HFF-Myc (cell line): ENCODE results near the gene CCDC107.

Experiments
- DNase-seq: peaks from one replicate; pipeline ENCODE4 v3.0.0-alpha.2; 2011; ENCODE audit warnings: low read depth; ENCODE audit errors: extremely low read depth
- H3K4me3 ChIP-seq: replicated peaks from 2 replicates; pipeline ENCODE4 v1.5.1; 2011; ENCODE audit warnings: low read depth, mild to moderate bottlenecking, control low read depth, low read length
- TF ChIP-seq, protein P1 (sequence below): IDR thresholded peaks from 2 replicates; pipeline ENCODE4 v1.5.1; 2012; ENCODE audit warnings: mild to moderate bottlenecking, low read depth, low read length, control low read depth; ENCODE audit errors: missing control alignments

Gene CCDC107

DNA sequence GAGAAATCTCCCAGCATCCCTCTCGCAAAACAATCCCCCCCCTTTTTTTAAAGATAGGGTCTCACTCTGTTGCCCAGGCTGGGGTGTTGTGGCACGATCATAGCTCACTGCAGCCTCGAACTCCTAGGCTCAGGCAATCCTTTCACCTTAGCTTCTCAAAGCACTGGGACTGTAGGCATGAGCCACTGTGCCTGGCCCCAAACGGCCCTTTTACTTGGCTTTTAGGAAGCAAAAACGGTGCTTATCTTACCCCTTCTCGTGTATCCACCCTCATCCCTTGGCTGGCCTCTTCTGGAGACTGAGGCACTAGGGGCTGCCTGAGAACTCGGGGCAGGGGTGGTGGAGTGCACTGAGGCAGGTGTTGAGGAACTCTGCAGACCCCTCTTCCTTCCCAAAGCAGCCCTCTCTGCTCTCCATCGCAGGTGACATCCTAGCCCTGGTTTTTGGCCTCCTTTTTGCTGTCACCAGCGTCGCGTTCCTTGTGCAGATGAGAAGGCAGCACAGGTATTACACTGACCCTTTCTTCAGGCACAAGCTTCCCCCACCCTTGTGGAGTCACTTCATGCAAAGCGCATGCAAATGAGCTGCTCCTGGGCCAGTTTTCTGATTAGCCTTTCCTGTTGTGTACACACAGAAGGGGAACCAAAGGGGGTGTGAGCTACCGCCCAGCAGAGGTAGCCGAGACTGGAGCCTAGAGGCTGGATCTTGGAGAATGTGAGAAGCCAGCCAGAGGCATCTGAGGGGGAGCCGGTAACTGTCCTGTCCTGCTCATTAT, 22.4 kb downstream of the CCDC107 start:
- H3K4me3 ChIP-seq = no peak overlapping the region
- DNase-seq = no peak
- TF ChIP-seq, protein P1, sequence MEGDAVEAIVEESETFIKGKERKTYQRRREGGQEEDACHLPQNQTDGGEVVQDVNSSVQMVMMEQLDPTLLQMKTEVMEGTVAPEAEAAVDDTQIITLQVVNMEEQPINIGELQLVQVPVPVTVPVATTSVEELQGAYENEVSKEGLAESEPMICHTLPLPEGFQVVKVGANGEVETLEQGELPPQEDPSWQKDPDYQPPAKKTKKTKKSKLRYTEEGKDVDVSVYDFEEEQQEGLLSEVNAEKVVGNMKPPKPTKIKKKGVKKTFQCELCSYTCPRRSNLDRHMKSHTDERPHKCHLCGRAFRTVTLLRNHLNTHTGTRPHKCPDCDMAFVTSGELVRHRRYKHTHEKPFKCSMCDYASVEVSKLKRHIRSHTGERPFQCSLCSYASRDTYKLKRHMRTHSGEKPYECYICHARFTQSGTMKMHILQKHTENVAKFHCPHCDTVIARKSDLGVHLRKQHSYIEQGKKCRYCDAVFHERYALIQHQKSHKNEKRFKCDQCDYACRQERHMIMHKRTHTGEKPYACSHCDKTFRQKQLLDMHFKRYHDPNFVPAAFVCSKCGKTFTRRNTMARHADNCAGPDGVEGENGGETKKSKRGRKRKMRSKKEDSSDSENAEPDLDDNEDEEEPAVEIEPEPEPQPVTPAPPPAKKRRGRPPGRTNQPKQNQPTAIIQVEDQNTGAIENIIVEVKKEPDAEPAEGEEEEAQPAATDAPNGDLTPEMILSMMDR = no peak

DNA sequence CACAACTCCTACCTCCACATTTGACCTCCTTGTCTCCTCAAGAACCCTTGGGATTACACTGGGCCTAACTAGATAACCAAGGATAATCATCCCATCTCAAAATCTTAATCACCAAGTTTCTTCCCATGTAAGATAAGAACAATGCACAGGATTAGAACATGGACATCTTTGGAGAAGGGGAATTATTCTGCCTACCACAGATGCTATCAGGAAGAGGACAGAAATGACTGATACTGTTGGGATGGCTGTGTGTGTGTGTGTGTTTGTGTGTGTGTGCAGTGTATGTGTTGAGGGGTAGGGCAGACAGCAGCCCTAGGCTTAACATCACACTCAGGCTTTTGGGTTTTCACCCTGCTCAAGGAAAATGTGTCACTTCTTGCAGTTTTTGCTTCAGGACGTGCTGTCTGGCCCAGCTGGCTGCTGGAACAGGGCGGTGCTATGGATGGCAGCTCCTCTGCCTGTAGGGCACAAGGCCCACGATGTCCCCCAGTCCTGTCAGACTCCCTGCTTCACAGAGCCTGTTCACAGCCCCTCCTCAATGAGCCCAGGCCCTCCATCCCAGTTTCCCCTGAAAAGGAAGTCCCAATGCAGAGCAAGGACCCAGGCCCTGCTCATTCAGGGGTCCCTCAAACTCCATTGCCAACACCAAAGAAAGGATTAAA, 23.4 kb downstream of the CCDC107 start:
- TF ChIP-seq, protein P1 = no peak
- H3K4me3 ChIP-seq = no peak overlapping the region
- no peak for DNase-seq

DNA sequence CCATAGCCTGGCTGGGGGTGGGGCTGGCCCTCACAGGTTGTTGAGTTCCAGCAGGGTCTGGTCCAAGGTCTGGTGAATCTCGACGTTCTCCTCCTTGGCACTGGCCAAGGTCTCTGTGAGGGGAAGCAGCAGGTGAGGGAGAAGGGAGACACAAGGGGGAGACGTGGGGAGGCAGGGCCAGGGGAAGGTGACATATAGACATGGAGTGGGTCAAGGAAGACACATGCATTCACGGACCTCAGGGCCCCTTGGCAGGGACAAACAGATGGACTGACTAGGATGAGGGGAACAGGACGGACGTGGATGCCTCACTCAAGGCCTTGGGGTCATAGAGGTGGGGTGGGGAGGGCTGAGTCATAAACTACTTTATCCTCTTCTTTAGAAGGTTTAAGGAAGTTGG, 24.0 kb downstream of the CCDC107 start:
- no peak overlapping the region for H3K4me3 ChIP-seq
- no peak for DNase-seq
- TF ChIP-seq, protein P1 = no peak

DNA sequence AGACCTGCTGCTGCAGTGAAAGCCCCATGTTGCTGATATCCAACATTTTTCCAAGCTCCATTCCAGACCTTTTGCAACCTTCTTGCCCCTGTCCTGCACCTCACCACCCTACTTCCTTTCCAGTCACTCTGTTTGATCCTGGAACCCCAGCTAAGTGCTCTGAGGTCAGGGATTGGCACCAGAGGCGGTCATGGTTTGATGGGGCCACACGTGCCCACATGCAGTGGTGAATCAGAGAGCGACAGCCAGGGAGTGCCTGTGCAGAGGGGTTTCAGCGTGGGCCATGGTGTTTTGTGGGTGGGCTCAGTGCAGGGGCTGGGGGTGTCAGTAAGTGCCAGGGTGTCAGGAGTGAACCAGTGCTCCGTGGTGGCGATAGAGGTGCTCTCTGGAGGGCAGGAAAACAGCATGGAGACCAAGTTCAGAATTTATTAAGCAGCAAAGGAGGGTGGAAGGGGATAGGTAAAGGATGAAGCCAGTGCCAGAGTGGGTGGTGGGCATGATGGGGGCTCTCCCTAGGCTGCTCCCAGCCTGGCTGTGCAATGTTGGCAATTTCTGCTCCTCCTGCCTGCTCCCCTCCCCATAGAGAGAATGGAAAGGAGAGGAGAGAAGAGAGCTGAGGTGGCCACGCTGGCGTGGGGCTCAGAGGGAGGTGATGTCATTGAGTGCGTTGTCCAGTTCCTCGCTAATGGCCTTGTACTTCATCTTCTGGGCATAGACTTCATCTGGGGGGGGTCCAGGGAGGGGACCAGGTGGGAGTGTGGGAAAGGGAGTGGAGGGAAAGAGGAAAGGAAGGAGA, 24.6 kb downstream of the CCDC107 start:
- H3K4me3 ChIP-seq = no peak overlapping the region
- TF ChIP-seq, protein P1 = no peak
- no peak for DNase-seq

DNA sequence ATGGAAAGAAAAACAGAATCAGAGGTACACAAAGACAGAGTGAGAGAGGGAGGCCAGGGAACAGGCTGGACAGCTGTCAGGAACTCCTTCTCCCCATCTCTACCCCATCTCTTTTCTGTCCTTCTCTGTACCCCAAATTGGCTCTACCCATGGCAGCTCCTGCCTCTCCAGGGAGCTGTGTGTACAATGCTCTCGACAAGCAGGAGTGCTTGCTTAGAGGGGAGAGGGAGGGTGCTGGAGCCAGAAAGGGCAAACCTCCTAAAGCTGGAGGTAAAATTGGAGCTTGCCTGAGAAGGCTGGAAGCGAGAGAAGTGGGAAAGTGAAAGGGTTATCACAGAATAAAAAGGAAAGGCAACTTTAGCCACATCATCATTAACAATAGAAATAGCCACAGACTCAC, 25.2 kb downstream of the CCDC107 start:
- TF ChIP-seq, protein P1 = no peak
- no peak for DNase-seq

DNA sequence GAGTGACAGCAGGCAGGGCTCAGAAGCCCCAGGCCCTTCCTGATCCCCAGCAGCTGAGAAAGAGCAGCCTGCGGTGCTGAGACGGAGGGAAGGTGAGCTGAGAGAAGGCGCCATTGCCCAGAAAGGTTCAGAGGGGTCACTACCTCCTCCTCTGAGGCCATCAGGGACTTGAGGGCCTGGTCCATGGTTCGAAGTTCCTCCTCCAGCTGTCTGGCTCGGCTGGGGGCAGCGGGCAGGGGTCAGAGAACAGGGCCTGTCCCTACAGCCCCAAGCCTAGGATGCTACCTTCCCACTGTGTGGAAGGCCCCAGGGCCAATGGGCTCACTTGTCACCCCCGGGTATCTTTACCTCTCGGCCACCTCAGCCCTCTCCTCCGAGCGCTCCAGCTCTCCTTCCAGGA, 26.8 kb downstream of the CCDC107 start:
- no peak overlapping the region for H3K4me3 ChIP-seq
- no peak for DNase-seq
- TF ChIP-seq, protein P1 = no peak

More for the DNA sequence above, 25.2 kb downstream of the CCDC107 start:
- H3K4me3 ChIP-seq = no peak overlapping the region
